Measurements from ENCODE around the gene CCDC60. TPM values are rescaled to one million over a fixed set of nuclear protein-coding genes. Genes with fewer than 3 reads are reported as not detected.

The CCDC60 gene
- total RNA-seq, 4 donors from 2014 or later = not detected

DNA sequence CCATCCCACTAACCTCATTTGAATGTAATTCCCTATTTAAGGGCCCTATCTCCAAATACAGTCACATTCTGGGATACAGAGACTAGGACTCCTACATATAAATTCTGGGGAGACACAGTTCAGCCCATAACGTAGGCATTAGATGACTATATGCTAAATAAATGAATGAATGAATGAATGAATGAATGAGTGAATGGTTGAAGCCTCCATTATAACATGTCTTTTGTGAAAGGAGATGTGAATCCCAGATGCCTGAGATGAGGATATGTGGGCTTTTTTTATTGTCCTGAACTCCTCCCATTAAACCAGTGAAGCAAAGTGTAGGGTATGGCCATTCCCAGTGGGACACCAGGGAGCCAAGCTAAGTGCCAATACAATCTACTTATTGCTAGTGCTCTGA is 238.6 kb downstream of the CCDC60 start:
- TF ChIP-seq, protein P1, sequence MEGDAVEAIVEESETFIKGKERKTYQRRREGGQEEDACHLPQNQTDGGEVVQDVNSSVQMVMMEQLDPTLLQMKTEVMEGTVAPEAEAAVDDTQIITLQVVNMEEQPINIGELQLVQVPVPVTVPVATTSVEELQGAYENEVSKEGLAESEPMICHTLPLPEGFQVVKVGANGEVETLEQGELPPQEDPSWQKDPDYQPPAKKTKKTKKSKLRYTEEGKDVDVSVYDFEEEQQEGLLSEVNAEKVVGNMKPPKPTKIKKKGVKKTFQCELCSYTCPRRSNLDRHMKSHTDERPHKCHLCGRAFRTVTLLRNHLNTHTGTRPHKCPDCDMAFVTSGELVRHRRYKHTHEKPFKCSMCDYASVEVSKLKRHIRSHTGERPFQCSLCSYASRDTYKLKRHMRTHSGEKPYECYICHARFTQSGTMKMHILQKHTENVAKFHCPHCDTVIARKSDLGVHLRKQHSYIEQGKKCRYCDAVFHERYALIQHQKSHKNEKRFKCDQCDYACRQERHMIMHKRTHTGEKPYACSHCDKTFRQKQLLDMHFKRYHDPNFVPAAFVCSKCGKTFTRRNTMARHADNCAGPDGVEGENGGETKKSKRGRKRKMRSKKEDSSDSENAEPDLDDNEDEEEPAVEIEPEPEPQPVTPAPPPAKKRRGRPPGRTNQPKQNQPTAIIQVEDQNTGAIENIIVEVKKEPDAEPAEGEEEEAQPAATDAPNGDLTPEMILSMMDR (IDR thresholded peaks at IDR 0.05 in 4 of 5, conservative IDR thresholded peaks at IDR 0.05 in 1 of 5) = no peak
- TF ChIP-seq POLR2A (IDR thresholded peaks at IDR 0.05) = no peak
- intact Hi-C loops (cut with DNase I; ENCODE audit: low total_unique reads) (no loop called here), in situ Hi-C loops (cut with MboI; ENCODE audit: low sequenced_read_pairs in 4 of 4) (no loop called here)
- DNase-seq (no peak), ATAC-seq (no peak)
- H3K4me1 ChIP-seq = peaks cover 0 to 5% of the 10 kb centered on the region in 2 donors
- H3K9me3 ChIP-seq = no peaks in the 10 kb centered on the region
- H3K36me3 ChIP-seq = no peaks in the 10 kb centered on the region
- no peaks in the 10 kb centered on the region for H3K27me3 ChIP-seq
- H3K27ac ChIP-seq = no peak overlapping the region
- no peak overlapping the region for H3K4me3 ChIP-seq

- no peak for DNase-seq
- no peak for ATAC-seq
- intact Hi-C loops (cut with DNase I; ENCODE audit: low total_unique reads) (no loop called here), in situ Hi-C loops (cut with MboI; ENCODE audit: low sequenced_read_pairs in 4 of 4) (no loop called here)
- Histone ChIP-seq H3K4me3 (no peak overlapping the region), H3K27ac (no peak overlapping the region), H3K36me3 (no peaks in the 10 kb centered on the region), H3K9me3 (no peaks in the 10 kb centered on the region), H3K4me1 (peaks cover 0 to 5% of the 10 kb centered on the region in 2 donors), H3K27me3 (no peaks in the 10 kb centered on the region)
- TF ChIP-seq, protein P1 (IDR thresholded peaks at IDR 0.05 in 4 of 5, conservative IDR thresholded peaks at IDR 0.05 in 1 of 5) = no peak
Observed at GRCh38 chr12:119574255-119574654, 239.7 kb downstream of the CCDC60 start.

DNA sequence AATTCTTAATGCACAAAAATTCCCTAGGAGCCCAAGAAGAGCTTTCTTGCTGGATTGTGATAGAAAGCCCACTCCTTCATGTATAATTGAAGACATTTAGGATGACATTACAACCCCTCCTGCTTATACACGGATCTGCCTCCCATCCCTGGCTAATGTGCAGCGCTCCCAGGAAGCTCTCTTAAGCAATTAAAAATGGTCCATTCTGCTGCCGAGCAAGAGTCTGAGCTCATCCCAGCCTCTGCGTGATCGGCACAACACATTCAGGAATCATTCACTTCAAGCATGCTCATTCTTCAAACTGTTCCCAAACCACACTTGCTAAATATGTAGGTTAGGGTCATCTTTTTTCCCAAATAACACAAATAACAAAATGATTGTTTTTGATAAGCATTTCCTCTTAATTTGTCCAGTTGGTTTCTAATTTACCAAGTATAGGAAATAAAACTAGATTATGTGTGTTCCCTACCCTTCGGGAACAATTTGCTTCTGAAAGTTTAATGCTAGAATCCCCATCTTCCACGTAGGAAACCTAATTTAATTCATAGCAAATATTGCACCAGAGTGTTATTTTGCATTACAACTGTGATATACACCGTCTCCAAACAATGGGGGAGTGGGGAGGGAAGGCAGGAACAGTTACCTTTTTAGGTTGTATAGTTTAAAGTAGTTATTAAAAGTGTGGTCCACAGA is 241.7 kb downstream of the CCDC60 start:
- ATAC-seq = no peak
- Histone ChIP-seq H3K27ac (no peak overlapping the region), H3K36me3 (no peaks in the 10 kb centered on the region), H3K4me1 (peaks cover 0 to 5% of the 10 kb centered on the region in 2 donors), H3K27me3 (no peaks in the 10 kb centered on the region), H3K9me3 (no peaks in the 10 kb centered on the region), H3K4me3 (no peak overlapping the region)
- no peak for DNase-seq
- in situ Hi-C loops (cut with MboI; ENCODE audit: low sequenced_read_pairs in 4 of 4) = no loop called here
- intact Hi-C loops (cut with DNase I; ENCODE audit: low total_unique reads) = no loop called here
- TF ChIP-seq POLR2A (IDR thresholded peaks at IDR 0.05) = no peak
- TF ChIP-seq, protein P1 (IDR thresholded peaks at IDR 0.05 in 4 of 5, conservative IDR thresholded peaks at IDR 0.05 in 1 of 5) = no peak

- Histone ChIP-seq H3K4me3 (no peak overlapping the region), H3K27me3 (no peaks in the 10 kb centered on the region), H3K36me3 (no peaks in the 10 kb centered on the region), H3K27ac (no peak overlapping the region), H3K4me1 (peaks cover 0 to 5% of the 10 kb centered on the region in 2 donors), H3K9me3 (no peaks in the 10 kb centered on the region)
- ATAC-seq (no peak), DNase-seq (no peak)
- intact Hi-C loops (cut with DNase I; ENCODE audit: low total_unique reads) = no loop called here
- TF ChIP-seq, protein P1 (IDR thresholded peaks at IDR 0.05 in 4 of 5, conservative IDR thresholded peaks at IDR 0.05 in 1 of 5) = no peak
- TF ChIP-seq POLR2A (IDR thresholded peaks at IDR 0.05) = no peak
- in situ Hi-C loops (cut with MboI; ENCODE audit: low sequenced_read_pairs in 4 of 4) = no loop called here
Observed at GRCh38 chr12:119576915-119577314, 242.4 kb downstream of the CCDC60 start.

DNA sequence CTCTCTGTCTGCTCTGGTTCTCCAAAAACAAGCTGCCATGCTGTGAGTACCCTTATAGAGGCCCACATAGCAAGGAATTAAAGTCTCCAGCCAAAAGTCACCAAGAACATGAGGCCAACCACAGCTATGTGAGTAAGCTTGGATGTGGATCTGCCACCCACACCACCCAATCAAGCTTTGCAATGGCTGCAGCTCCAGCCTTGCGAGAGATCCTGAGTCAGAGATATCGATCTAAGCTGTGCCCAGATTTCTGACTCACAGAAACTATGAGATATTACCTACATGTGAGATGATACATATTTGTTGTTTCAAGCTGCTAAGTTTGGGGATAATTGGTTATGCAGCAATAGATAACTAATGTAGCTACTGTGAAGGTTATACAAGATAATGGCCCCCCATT is 243.6 kb downstream of the CCDC60 start:
- in situ Hi-C loops (cut with MboI; ENCODE audit: low sequenced_read_pairs in 4 of 4) (no loop called here), intact Hi-C loops (cut with DNase I; ENCODE audit: low total_unique reads) (no loop called here)
- ATAC-seq = no peak
- H3K4me3 ChIP-seq = no peak overlapping the region
- no peaks in the 10 kb centered on the region for H3K36me3 ChIP-seq
- no peak for DNase-seq
- H3K9me3 ChIP-seq = no peaks in the 10 kb centered on the region
- no peak overlapping the region for H3K27ac ChIP-seq
- TF ChIP-seq POLR2A (IDR thresholded peaks at IDR 0.05) = no peak
- TF ChIP-seq, protein P1 (IDR thresholded peaks at IDR 0.05 in 4 of 5, conservative IDR thresholded peaks at IDR 0.05 in 1 of 5) = no peak
- peaks cover 0 to 5% of the 10 kb centered on the region in 2 donors for H3K4me1 ChIP-seq
- no peaks in the 10 kb centered on the region for H3K27me3 ChIP-seq

All from gastrocnemius medialis (tissue), 4 donors.